HG02943 (cell line): ENCODE results near the gene TDRD9.

Experiments
- ATAC-seq: cut with Tn5 transposase; IDR thresholded peaks from one replicate; pipeline ENCODE4 v1.9.1; 2021; ENCODE audit warnings: mild to moderate bottlenecking, low read depth, moderate library complexity; ENCODE audit not compliant: unreplicated experiment

TDRD9 gene

GRCh38 chr14:103890821-103891666 is 37.2 kb upstream of the TDRD9 start:
- no peak for ATAC-seq

DNA sequence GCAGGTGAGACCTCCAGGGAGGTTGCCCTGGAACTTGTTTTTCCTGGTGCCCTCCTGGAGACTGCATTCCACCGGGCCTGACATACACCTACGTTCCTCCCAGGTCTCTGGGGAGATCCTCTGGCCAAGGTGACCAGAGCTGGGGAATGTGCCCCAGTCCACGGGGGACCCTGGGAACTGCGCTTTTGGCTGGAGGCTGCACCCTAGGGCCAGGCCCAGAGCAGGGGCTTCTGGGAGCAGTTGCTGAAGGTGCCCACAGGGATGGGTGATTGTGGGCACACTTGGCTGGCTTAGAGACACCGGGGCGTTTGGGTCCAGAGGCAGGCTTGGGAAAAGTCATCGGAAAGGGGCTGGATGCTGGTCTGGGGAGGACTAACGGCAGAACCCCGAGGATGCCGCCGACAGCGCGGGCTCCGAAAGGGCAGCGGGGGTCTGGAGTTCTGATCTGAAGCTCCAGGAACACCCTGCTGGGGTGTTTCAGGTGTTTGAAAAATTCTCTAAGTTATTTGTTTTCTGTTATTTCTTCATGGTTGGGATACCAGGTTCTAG is 36.5 kb upstream of the TDRD9 start:
- ATAC-seq, result no peak

GRCh38 chr14:103892247-103892646 is 36.0 kb upstream of the TDRD9 start:
- no peak for ATAC-seq

- ATAC-seq, result no peak
Observed at GRCh38 chr14:103894034-103894722, 34.1 kb upstream of the TDRD9 start.

DNA sequence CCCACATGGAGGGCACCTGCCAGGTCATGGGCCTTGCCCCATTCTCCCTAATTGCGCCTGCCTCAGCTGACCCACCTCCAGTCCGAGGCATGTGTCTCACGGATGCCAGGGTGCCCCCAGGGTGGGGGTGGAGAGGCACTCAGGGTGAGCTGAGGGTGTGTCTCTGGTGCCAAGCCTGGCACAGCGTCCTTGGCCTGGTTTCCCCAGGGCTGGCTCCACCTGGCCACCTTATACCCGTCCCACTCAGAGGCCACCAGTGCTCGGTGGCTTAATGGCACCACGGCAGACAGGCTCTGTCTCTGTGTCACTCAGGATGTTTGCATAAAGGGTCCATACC is 33.6 kb upstream of the TDRD9 start:
- no peak for ATAC-seq

DNA sequence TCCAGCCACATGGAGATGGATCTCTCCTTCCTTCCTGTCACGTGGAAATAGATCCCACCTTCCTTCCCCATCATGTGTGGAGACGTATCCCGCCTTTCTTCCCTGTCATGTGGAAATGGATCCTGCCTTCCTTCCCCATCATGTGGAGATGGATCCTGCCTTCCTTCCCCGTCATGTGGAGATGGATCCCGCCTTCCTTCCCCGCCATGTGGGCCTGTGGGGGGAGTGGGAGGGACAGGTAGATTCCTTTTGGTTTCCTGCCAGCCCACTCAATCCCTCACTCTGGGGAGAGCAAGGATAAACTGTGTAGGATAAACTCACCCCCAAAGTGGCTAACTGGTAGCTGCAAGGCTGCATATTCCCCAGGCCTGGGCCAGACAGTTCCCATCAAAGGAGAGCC is 31.7 kb upstream of the TDRD9 start:
- ATAC-seq, result no peak

- no peak for ATAC-seq
Observed at GRCh38 chr14:103897075-103897947, 30.9 kb upstream of the TDRD9 start.

GRCh38 chr14:103898204-103898603 is 30.1 kb upstream of the TDRD9 start:
- ATAC-seq, result no peak

- ATAC-seq, result no peak
Observed at GRCh38 chr14:103898711-103899110, 29.5 kb upstream of the TDRD9 start.

DNA sequence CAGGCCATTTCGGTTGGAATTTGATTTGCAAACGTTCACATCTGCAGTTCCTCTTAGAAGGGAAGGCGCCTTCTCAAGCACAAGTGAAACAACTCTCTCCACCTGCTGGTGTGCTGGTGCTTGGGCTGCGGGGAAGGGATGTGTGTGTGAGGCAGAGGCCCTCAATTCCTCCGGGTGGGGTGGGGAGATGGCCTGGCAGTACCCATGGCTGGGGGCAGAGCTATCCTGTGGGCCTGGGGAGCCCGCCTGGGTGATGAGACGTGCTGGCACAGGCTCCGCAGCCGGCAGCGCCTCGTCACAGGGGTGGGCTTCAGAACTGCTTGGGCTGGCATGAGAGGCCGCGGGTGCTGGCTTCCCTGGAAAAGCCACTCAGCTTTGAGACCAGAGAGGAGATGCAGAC is 28.9 kb upstream of the TDRD9 start:
- no peak for ATAC-seq

DNA sequence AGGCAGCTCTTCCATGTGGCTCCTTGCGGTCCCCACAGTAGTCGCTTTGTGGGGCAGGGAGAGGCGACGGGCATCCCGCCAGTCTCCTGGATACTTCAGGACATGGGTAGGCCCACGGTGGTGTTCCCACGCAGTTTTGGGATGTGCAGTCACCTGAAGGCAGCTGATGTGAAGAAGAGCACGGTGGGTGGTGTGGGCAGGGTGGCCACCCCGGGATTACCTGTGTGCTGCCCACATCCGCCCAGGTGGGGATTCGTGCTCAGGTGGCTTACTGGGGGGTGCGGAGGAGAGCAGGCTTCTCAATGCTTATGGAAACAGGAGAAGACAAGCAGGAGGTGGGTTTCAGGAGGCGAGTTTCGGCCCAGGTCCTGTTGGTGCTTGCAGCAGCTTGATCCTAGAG is 28.4 kb upstream of the TDRD9 start:
- ATAC-seq, result no peak

GRCh38 chr14:103904493-103905107 is 23.7 kb upstream of the TDRD9 start:
- ATAC-seq, result no peak

GRCh38 chr14:103905842-103906456 is 22.3 kb upstream of the TDRD9 start:
- ATAC-seq, result no peak

DNA sequence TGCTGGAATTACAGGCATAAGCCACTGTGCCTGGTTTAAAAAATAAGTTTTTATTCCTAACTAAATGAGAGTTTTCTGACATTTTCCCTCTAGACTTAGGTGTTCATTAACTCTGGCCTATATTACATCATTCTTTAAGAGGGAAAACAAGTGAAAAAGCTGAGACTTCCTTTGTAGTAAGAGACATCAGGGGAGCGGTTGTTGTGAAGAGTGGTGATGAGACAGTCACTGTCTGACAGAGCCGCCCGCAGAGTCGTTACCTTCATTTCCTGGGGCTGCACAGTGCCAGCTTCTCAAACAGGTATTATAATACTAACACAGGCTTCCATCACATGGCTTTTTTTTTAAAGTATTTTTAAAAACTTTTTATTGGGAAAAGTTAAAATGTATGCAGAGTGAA is 19.7 kb upstream of the TDRD9 start:
- no peak for ATAC-seq

DNA sequence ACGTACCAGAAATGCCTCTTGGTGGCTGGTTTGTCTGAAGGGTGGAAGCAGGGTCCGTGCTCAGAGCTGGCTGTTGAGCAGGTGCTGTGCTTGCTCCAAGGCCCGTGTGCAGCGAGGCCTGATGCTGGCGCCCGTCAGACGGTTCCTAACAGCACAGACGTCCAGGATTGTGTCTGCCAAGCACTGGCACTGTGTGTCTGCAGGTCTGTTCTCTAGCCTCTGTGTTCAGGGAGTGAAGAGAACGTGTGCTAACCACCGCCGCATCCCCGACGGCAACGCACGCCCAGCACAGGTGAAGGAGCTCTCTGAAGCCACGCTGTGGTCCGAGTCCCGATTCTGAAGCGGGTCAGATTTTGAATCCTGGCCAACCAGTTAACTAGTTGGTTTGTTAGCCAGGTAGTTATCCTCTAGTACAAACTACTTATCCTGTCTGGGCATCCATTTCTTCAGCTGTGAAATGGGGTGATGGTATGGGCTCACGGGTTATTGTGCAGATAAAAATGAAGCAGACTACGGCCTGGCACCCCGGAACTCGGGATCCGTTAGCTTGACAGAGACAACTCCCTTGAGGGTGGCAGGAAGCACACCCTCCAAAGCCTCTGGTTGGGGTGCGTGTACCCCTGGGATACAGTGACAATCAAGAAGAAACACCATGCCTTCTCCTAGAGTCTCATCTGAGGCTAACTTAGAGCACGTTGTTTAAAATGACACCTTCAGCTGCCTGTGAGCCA is 18.6 kb upstream of the TDRD9 start:
- no peak for ATAC-seq

- no peak for ATAC-seq
Observed at GRCh38 chr14:103910262-103910935, 17.9 kb upstream of the TDRD9 start.

GRCh38 chr14:103910984-103911383 is 17.3 kb upstream of the TDRD9 start:
- no peak for ATAC-seq

GRCh38 chr14:103915616-103916015 is 12.6 kb upstream of the TDRD9 start:
- no peak for ATAC-seq
